Activated naive CD8-positive, alpha-beta T cell treated with anti-CD3 and anti-CD28 coated beads for 36 hours (primary cell): Measurements from ENCODE around the gene SST. TPM values are rescaled to one million over a fixed set of nuclear protein-coding genes. Genes with fewer than 3 reads are reported as not detected.

Experiments used
- DNase-seq: peaks from one replicate; pipeline ENCODE4 v3.0.0; 2021
- H3K27ac Mint-ChIP-seq: one replicate; pipeline ENCODE4 v1.8.0; 2022; ENCODE audit warnings: mild to moderate bottlenecking, moderate library complexity, mixed read lengths
- H3K27me3 Mint-ChIP-seq: one replicate; pipeline ENCODE4 v1.8.0; 2022; ENCODE audit warnings: mild to moderate bottlenecking, mixed read lengths
- H3K36me3 Mint-ChIP-seq: one replicate; pipeline ENCODE4 v1.8.0; 2021; ENCODE audit warnings: mild to moderate bottlenecking, mixed read lengths
- H3K4me1 Mint-ChIP-seq: one replicate; pipeline ENCODE4 v1.8.0; 2021; ENCODE audit warnings: mixed read lengths
- H3K4me3 Mint-ChIP-seq: one replicate; pipeline ENCODE4 v1.8.0; 2022; ENCODE audit warnings: mild to moderate bottlenecking, moderate library complexity, mixed read lengths
- H3K9me3 Mint-ChIP-seq: one replicate; pipeline ENCODE4 v1.8.0; 2022; ENCODE audit warnings: mixed read lengths
- total RNA-seq, 2 experiments: library from RNA; stranded (reverse); gene quantifications; one replicate each; pipeline ENCODE4 v1.2.3, GENCODE V29; 2021

The SST gene
- total RNA-seq: not detected

DNA sequence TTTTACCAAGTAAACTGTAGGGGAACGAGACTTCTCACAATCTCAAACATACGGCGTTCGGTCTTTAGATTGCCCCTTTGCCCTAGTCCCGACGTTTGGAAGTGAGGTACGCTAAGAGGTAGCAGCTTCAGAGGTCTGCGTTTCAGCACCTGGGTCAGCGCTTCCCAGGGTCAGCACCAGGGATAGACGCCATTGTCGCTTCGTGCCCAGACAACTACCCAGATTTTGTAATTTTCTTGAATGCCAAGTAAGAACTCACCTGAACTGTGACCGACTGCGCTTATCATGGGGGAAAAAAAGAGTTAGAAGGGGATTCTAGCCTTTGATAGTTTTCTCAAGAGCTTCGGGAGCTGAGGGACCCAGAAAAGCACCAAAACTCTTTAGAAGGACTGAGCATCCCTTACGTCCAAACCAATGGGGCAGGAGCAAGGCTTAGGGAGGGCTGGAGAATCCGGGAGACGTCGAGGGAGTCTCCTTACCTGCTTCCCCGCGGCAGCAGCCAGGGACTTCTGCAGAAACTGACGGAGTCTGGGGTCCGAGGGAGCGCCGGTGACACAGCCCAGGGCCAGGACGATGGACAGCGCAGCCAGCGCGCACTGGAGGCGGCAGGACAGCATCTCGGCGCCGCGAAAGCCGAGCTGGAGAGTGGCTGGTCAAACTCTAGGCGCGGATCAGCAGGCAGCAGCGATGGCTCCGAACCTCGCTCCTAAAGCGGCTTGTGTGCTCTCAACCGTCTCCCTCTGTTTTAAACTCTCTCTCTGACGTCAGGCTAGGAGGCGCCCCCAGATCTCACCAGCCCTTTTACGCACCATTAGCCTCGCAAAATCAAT is at the start of gene SST:
SST (minus strand) TSS at position 720 of the 830 bp plus-strand sequence; CDS start at position 617, 103 bp downstream.
- DNase-seq: peak; percentile 27
- Mint-ChIP-seq H3K4me1 (peaks cover 10% of the 10 kb centered on the region), H3K27me3 (peaks cover 67% of the 10 kb centered on the region), H3K4me3 (no peak within 1 kb of the TSS), H3K9me3 (no peaks in the 10 kb centered on the region), H3K36me3 (no peaks in the 10 kb centered on the region), H3K27ac (no peak within 1 kb of the TSS)

DNA sequence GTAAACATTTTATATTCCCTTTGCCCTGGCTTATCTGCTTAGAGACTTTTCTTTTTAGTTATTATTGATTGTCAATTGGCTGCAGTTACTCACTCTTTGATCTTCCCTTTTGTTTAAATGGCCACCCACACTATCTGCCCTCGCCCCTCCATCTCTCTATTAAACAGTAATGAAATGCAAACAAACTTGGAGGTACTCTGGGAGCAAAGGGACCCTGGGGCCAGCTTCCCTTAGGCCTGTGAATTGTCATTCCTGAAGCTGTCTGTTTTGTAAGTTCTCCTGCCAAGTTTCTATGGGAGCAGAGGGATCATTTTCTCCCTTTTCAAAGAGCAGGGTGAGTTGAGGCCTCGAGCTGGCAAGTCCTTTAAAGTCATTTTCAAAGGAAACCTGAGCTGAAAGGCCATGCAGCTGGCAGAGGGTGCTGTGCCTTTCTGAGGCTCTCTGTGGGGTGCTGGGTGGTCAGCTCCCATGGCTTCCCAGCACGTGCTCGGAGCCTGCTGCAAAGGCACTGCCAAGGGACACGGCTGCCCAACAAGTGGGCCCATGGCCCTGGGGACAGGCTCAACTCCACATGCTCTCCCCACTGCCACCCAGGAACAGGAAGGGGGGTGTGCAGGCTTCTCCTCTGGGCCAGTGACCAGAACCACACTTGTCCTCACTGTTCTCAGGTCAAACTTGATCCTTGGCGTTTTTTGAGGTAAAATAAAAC is 49.6 kb upstream of the SST start:
- Mint-ChIP-seq H3K4me1 (no peaks in the 10 kb centered on the region), H3K9me3 (no peaks in the 10 kb centered on the region), H3K27ac (no peak overlapping the region), H3K27me3 (no peaks in the 10 kb centered on the region), H3K36me3 (no peaks in the 10 kb centered on the region), H3K4me3 (no peak overlapping the region)
- no peak for DNase-seq

DNA sequence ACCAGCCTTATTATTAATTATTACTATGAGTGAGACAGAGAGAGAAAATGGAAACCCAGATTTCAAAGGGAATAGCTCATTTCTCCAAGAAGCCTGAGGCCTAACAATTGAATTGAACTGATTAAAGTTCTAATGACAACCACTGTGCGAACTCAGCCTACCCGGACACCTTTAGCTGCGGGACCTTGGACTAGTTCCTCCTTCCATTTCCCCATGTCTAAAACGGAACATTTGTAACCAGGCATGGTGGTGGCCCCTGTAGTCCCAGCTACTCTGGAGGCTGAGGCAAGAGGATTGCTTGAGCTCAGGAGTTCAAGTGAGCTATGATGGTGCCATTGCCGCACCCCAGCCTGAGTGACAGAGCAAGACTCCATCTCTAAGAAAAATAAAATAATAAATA is 48.6 kb upstream of the SST start:
- DNase-seq: no peak
- Mint-ChIP-seq H3K36me3 (no peaks in the 10 kb centered on the region), H3K4me3 (no peak overlapping the region), H3K4me1 (peaks cover 7% of the 10 kb centered on the region), H3K9me3 (no peaks in the 10 kb centered on the region), H3K27ac (no peak overlapping the region), H3K27me3 (no peaks in the 10 kb centered on the region)

DNA sequence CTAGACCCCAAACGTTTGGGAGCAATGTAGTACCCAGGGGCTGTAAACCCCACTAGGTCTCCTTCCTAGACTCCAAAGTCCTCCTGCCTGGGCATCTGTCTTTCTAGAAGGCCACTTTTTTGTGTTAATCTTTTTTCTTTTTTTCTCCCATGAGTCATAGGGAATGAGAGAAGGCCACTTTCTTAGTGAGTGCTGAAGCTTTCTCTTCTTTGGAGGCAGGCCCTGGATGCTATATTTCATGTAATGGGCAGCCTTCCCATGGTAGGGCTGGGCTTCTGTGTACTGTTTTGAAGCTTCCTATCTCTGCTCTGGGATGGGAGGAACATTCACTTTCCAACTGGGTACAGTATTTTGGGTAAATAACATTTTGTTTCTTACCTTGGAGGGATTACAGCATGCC is 47.4 kb upstream of the SST start:
- H3K4me3 Mint-ChIP-seq: no peak overlapping the region
- H3K9me3 Mint-ChIP-seq: no peaks in the 10 kb centered on the region
- H3K4me1 Mint-ChIP-seq: peaks cover 8% of the 10 kb centered on the region

DNA sequence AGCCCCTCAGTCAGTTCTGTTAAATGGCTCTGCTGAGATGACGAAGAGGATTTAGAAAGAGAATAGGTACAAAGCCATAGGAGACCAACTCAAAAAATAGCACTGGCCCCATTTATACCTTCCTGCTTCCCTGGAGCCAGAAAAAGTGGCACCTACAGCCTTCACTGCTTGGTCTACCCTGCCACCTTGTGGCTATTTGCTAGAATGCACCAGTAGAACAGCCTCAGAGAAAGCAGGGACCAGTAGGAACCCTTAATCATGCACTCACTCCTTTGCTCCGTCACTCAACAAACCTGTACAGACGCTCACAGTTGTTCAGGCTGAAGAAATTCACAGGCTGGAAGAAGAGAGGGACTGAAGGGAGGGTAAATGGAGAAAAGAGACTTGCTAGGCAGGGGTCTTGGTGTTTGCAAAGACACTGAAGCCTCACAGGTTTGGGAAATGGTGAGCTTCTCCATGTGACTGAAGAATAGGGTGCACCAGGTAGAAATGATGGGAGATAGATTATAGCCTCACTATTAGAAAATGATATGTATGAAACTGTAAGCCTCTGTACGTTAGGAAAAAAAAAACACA is 44.3 kb upstream of the SST start:
- Mint-ChIP-seq H3K4me3 (no peak overlapping the region), H3K9me3 (no peaks in the 10 kb centered on the region)

More for the DNA sequence above, 47.4 kb upstream of the SST start:
- no peaks in the 10 kb centered on the region for H3K27me3 Mint-ChIP-seq
- H3K36me3 Mint-ChIP-seq: no peaks in the 10 kb centered on the region
- H3K27ac Mint-ChIP-seq: no peak overlapping the region
- DNase-seq: no peak

DNA sequence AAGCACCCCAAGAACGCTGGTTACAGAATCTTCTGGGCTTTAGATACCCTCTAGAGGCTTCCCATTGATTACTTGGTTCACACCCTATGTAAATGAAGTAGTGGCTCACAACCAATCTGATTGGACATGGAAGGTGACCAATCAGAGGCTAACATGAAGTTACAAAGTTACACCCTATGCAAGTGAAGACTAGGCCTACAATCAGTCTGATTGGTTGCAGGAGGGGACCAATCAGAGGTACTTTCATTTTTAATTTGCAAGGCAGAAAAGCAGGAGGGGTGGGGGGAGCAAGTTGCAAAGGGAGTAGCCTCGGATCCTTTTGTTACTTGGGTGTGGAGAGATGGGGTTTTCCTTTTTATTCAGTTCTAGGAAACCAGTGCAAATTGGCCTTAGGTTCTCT is 43.3 kb upstream of the SST start:
- no peak for DNase-seq
- H3K4me3 Mint-ChIP-seq: no peak overlapping the region
- no peaks in the 10 kb centered on the region for H3K27me3 Mint-ChIP-seq
- no peaks in the 10 kb centered on the region for H3K9me3 Mint-ChIP-seq
- H3K36me3 Mint-ChIP-seq: no peaks in the 10 kb centered on the region
- H3K27ac Mint-ChIP-seq: no peak overlapping the region
- H3K4me1 Mint-ChIP-seq: peaks cover 8% of the 10 kb centered on the region

More for the DNA sequence above, 44.3 kb upstream of the SST start:
- Mint-ChIP-seq H3K4me1 (peaks cover 8% of the 10 kb centered on the region), H3K27me3 (no peaks in the 10 kb centered on the region), H3K27ac (no peak overlapping the region), H3K36me3 (no peaks in the 10 kb centered on the region)
- peak; percentile 63 for DNase-seq

DNA sequence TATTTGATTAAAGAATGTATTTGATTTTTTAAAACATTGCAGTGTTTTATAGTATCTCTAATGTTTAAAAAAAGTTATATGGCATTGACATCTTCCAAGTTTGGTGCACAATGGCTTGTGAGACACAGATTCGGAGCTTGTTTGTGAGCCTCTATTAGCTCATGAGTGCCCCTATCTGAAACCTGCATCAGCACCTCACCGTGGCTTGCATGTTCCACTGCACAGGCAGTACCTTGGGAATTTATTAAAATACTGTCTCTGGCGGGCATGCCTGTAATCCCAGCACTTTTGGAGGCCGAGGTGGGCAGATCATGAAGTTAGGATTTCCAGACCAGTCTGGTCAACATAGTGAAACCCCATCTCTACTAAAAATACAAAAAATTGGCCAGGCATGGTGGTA is 39.0 kb upstream of the SST start:
- no peaks in the 10 kb centered on the region for H3K9me3 Mint-ChIP-seq
- no peak for DNase-seq
- H3K36me3 Mint-ChIP-seq: no peaks in the 10 kb centered on the region
- no peak overlapping the region for H3K27ac Mint-ChIP-seq
- H3K4me1 Mint-ChIP-seq: peaks cover 4% of the 10 kb centered on the region
- H3K4me3 Mint-ChIP-seq: no peak overlapping the region
- no peaks in the 10 kb centered on the region for H3K27me3 Mint-ChIP-seq

DNA sequence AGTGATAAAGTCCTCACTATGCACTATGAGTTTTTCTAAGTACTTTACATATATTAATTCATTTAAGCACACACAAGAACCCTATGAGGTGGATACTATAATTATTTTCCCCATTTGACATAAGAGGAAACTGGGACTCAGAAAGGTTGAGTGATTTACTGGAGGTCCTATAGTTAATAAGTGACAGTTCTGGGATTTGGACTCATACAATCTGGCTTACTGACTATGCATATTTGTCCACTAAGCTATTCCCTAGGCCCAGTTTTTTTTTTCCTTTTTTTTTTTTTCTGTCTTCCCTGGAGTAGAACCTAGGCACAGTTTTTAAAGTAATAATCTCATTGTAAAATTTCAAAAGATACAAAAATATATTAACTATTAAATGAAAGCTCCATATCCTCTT is 38.5 kb upstream of the SST start:
- Mint-ChIP-seq H3K4me1 (no peaks in the 10 kb centered on the region), H3K36me3 (no peaks in the 10 kb centered on the region), H3K9me3 (no peaks in the 10 kb centered on the region), H3K27me3 (no peaks in the 10 kb centered on the region), H3K27ac (no peak overlapping the region), H3K4me3 (no peak overlapping the region)
- no peak for DNase-seq

DNA sequence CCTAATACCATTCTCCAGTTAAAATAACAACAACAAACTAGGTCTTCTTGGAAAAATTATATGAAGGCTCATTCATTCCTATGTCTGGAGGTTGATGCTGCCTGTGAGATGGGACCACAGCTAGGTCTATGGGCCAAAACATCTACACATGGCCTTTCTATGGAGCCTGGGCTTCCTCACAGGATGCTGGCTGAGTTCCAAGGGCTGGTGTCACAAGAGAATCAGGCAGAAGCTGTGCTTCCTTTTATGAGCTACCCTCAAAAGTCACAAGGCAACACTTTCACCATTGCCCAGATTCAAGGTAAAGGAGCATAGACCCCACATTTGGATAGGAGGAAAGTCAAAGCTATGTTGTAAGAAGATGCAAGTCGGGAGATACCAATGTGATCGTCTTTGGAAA is 36.8 kb upstream of the SST start:
- no peak overlapping the region for H3K27ac Mint-ChIP-seq
- no peaks in the 10 kb centered on the region for H3K9me3 Mint-ChIP-seq
- no peaks in the 10 kb centered on the region for H3K27me3 Mint-ChIP-seq
- H3K4me1 Mint-ChIP-seq: no peaks in the 10 kb centered on the region
- H3K36me3 Mint-ChIP-seq: no peaks in the 10 kb centered on the region
- no peak overlapping the region for H3K4me3 Mint-ChIP-seq
- no peak for DNase-seq

DNA sequence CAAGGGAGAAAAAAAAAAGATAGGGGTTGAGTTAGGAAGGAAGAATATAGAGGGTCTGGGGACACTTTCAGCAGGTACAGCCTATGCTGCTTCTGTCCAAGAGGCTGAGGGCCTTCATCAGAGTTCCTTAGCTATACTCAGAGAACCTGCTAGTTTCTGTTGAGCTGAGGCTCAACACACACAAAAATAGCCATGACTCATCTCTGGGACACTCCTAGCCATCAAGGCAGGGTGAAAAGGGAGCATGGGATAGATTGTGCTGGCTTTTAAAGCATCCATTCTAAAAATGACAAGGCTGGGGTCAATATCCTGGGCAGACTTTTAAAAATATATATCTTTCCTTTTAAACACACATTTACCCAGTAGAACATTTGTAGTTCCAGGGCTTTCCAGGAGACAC is 35.0 kb upstream of the SST start:
- no peak for DNase-seq
- Mint-ChIP-seq H3K9me3 (no peaks in the 10 kb centered on the region), H3K27me3 (no peaks in the 10 kb centered on the region), H3K27ac (no peak overlapping the region), H3K4me1 (no peaks in the 10 kb centered on the region), H3K4me3 (no peak overlapping the region), H3K36me3 (no peaks in the 10 kb centered on the region)

DNA sequence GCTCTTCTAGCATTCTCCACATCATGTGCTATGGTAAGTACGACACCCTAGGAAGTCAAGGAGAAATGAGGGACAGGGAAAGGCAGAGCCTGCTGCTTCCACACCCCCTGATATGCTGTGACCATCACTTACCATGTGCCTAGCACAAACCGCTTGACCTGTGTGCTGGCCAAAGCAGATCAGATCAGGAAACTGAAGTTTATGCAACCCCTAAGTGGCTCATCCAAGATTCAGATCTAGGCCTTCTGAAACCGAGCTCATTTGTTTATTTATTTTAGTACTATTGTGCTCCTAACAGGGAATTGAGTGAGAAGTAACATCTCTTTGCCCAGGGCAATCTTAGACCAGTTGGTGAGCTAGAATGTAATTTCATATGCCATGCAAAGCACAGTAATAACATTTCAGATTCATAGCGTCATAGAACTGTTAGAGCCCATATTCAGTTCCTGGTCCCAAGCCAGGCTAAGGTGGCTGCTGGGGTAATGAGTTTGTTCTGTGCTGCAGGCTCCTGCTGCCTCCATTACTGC is 32.4 kb upstream of the SST start, which contains the start of gene RTP2:
RTP2 (minus strand) TSS at position 51 of the 527 bp plus-strand sequence. CDS start 429 bp downstream, outside the sequence.
- Mint-ChIP-seq H3K9me3 (no peaks in the 10 kb centered on the region), H3K27ac (no peak within 1 kb of the TSS), H3K4me3 (no peak within 1 kb of the TSS), H3K4me1 (no peaks in the 10 kb centered on the region), H3K27me3 (no peaks in the 10 kb centered on the region), H3K36me3 (no peaks in the 10 kb centered on the region)
- no peak for DNase-seq

DNA sequence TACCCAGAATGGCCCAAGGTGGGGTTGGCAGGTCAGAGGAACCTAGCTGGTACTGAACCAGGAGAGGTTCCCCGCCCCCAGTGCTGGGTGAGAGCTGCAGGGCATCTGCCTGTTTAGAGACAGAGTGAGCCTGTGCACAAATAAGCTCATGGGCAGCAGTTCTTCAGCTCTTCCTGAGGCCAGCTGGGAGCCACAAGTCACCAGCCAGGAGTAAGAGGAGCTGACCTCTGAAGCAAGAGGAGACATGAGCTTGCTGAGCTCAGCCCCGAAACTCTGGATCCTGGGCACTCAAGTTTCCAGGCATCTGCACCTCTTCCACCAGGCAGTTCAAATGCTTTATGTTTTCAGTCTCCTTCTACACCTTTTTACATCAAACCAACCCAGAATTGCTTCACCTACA is 30.1 kb upstream of the SST start:
- Mint-ChIP-seq H3K4me1 (no peaks in the 10 kb centered on the region), H3K27me3 (peaks cover 4% of the 10 kb centered on the region)

DNA sequence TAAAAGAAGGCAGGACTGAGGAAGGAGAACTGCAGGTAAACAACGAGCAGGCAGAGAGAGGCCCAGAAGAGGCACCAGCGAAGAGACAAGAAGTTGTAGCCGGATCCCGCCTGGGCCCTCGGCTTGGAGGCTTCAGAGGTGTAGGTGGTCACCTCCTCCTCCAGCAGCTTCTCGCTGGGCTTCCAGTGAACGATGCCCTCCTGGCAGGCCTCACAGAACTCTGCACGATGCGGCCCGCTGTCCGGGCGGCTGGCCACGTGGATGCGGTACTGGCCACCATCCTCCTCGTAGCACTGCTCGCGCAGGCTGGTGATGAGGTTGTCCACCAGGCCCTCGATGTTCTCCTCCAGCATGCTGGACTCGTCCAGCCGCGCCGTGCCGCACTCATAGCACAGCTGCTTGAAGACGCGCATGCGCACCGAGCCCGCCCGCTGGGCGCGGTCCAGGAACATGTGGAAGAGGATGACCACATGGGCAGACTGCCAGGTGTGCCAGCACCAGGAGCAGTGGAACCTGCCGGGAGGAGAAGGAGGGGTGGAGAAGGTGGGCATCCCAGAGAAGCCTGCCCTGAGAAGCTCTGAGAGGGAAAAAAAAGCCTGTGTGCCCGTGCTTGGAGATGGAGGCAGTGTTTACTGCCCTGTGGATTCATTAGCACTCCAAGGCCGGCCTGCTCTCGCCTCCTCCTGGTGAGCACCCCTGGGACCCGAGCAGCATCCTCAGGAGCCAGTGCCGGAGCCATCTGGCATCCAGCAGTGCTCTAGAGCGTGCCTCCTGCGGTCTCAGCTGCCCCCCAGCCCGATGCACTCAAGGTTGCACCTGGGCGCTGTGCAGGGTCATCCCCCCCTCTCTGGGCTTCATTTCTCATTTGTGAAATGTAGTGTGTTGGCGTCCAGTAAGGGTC is 28.6 kb upstream of the SST start:
- H3K27ac Mint-ChIP-seq: no peak overlapping the region
- no peaks in the 10 kb centered on the region for H3K36me3 Mint-ChIP-seq
- no peaks in the 10 kb centered on the region for H3K9me3 Mint-ChIP-seq
- peaks cover 15% of the 10 kb centered on the region for H3K27me3 Mint-ChIP-seq
- no peaks in the 10 kb centered on the region for H3K4me1 Mint-ChIP-seq
- no peak for DNase-seq
- H3K4me3 Mint-ChIP-seq: no peak overlapping the region

More for the DNA sequence above, 30.1 kb upstream of the SST start:
- H3K27ac Mint-ChIP-seq: no peak overlapping the region
- H3K36me3 Mint-ChIP-seq: no peaks in the 10 kb centered on the region
- H3K9me3 Mint-ChIP-seq: no peaks in the 10 kb centered on the region
- no peak overlapping the region for H3K4me3 Mint-ChIP-seq
- no peak for DNase-seq

DNA sequence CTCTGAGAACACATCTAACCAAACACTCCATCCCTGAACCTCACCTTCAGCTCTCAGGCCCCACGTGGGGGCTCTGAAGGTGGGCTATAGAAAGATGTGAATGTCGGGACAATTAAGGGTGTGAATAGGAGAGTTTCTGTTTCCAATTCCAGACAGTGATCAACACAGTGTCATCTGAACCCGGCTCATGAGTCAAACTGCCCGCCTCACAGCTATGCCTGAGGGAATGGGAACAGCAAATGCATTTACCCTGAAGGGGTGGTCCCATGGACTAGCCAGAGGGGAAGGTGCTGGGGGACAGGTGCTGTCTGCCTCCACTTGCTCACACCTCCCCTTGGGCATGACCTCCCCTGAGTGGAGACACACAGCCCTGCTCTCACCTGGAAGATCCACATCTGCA is 25.8 kb upstream of the SST start:
- no peaks in the 10 kb centered on the region for H3K4me1 Mint-ChIP-seq
- H3K36me3 Mint-ChIP-seq: no peaks in the 10 kb centered on the region
- no peak overlapping the region for H3K27ac Mint-ChIP-seq
- peaks cover 27% of the 10 kb centered on the region for H3K27me3 Mint-ChIP-seq
- H3K9me3 Mint-ChIP-seq: no peaks in the 10 kb centered on the region
- DNase-seq: no peak
- no peak overlapping the region for H3K4me3 Mint-ChIP-seq
